Mucosa of descending colon (tissue), 3 donors: ENCODE data around the gene ZBTB46. TPM values are rescaled to one million over a fixed set of nuclear protein-coding genes. Genes with fewer than 3 reads are reported as not detected.

ENCODE experiments used
- ATAC-seq: fragments of 200-7000 bp; cut with Tn5 transposase; one replicate; pipeline ENCODE4 v1.9.1; 2020; ENCODE audit warnings: mild to moderate bottlenecking, moderate library complexity
- DNase-seq, 3 donors: peaks; one replicate each; pipeline ENCODE4 v3.0.0-alpha.2; 2020
- H3K36me3 ChIP-seq: fragments of 200-600 bp; one replicate; pipeline ENCODE4 v1.8.0; 2021; ENCODE audit warnings: low read depth, mild to moderate bottlenecking
- H3K4me1 ChIP-seq: fragments of 200-600 bp; one replicate; pipeline ENCODE4 v1.8.0; 2021; ENCODE audit warnings: low read depth, mild to moderate bottlenecking
- H3K4me3 ChIP-seq: fragments of 200-600 bp; one replicate; pipeline ENCODE4 v1.8.0; 2021; ENCODE audit warnings: mild to moderate bottlenecking
- H3K9me3 ChIP-seq: fragments of 200-600 bp; one replicate; pipeline ENCODE4 v1.8.0; 2021; ENCODE audit warnings: mild to moderate bottlenecking
- intact Hi-C, 2 donors: fragments of 100-400 bp; cut with DNase I in 1 of 2; cut with micrococcal nuclease in 1 of 2; formaldehyde crosslinking; loops; one replicate each; pipeline versions ENCODE4 v1.11.0 to v1.11.1; 2022; cut with DNase I, micrococcal nuclease
- total RNA-seq, 3 donors: library from RNA; stranded (reverse); fragmentation: NEBNext Ultra II Directional in 2 of 3; extraction: Animal tissue kit (Norgen Biotek cat#: 25700) in 2 of 3; gene quantifications; one replicate each; pipeline versions ENCODE4 v1.2.1 to v1.2.4, GENCODE V29; 2021 to 2023
- TF ChIP-seq, protein P1 (sequence below): fragments of 200-600 bp; IDR thresholded peaks from one replicate; pipeline ENCODE4 v1.8.0; 2022; ENCODE audit warnings: antibody characterized with exemption, mild to moderate bottlenecking
- donor health status: DM: no; HTN: no; CAD: no; lungs with moderate emphysema.
- donor health status: DM: no; HTN: no; CAD: no.
- donor health status: DM: no; HTN: yes; CAD: no.

Gene ZBTB46
- total RNA-seq, 3 donors from 2014 or later, result 3.1 to 5.7 (median 3.3) TPM

DNA sequence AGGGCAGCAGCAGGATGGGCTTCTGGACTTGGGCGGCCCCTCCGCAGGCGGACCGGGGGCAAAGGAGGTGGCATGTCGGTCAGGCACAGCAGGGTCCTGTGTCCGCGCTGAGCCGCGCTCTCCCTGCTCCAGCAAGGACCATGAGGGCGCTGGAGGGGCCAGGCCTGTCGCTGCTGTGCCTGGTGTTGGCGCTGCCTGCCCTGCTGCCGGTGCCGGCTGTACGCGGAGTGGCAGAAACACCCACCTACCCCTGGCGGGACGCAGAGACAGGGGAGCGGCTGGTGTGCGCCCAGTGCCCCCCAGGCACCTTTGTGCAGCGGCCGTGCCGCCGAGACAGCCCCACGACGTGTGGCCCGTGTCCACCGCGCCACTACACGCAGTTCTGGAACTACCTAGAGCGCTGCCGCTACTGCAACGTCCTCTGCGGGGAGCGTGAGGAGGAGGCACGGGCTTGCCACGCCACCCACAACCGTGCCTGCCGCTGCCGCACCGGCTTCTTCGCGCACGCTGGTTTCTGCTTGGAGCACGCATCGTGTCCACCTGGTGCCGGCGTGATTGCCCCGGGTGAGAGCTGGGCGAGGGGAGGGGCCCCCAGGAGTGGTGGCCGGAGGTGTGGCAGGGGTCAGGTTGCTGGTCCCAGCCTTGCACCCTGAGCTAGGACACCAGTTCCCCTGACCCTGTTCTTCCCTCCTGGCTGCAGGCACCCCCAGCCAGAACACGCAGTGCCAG lies 134.3 kb downstream of the ZBTB46 start, which contains the start of gene TNFRSF6B:
Gene TNFRSF6B, plus strand, starts transcription at position 25 of the 729 bp plus-strand sequence. Its CDS starts 116 bp downstream, at position 141.
- Histone ChIP-seq H3K9me3 (no peaks in the 10 kb centered on the region), H3K4me1 (peaks cover 41% of the 10 kb centered on the region), H3K4me3 (no peak within 1 kb of the TSS), H3K36me3 (no peaks in the 10 kb centered on the region)
- DNase-seq (peak in 2 of 3 donors; percentile 39 to 65), ATAC-seq (peak; percentile 26)
- TF ChIP-seq, protein P1, sequence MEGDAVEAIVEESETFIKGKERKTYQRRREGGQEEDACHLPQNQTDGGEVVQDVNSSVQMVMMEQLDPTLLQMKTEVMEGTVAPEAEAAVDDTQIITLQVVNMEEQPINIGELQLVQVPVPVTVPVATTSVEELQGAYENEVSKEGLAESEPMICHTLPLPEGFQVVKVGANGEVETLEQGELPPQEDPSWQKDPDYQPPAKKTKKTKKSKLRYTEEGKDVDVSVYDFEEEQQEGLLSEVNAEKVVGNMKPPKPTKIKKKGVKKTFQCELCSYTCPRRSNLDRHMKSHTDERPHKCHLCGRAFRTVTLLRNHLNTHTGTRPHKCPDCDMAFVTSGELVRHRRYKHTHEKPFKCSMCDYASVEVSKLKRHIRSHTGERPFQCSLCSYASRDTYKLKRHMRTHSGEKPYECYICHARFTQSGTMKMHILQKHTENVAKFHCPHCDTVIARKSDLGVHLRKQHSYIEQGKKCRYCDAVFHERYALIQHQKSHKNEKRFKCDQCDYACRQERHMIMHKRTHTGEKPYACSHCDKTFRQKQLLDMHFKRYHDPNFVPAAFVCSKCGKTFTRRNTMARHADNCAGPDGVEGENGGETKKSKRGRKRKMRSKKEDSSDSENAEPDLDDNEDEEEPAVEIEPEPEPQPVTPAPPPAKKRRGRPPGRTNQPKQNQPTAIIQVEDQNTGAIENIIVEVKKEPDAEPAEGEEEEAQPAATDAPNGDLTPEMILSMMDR, result no peak
- intact Hi-C loops, result no loop called here

DNA sequence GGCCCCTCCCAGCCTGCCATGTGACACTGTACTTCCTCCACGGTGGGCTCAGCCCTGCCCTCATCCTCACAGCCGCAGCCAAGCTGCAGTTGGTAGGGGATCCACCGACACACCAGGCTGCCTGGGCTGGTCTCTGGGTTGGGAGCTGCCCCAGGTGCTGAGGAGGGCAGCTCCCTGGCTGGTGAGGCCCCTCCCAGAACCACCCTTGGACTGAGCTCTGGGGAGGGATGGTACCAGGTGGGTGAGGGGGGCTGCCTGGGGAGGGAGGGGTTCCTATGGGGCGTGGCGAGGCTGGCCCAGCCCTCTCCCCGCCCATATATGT lies 134.8 kb downstream of the ZBTB46 start:
- TF ChIP-seq, protein P1, result no peak
- ATAC-seq (peak; percentile 65), DNase-seq (peak; percentile 57 to 87 (median 74))
- Histone ChIP-seq H3K4me3 (no peak overlapping the region), H3K36me3 (no peaks in the 10 kb centered on the region), H3K4me1 (peaks cover 46% of the 10 kb centered on the region), H3K9me3 (no peaks in the 10 kb centered on the region)
- intact Hi-C loops, result no loop called here

DNA sequence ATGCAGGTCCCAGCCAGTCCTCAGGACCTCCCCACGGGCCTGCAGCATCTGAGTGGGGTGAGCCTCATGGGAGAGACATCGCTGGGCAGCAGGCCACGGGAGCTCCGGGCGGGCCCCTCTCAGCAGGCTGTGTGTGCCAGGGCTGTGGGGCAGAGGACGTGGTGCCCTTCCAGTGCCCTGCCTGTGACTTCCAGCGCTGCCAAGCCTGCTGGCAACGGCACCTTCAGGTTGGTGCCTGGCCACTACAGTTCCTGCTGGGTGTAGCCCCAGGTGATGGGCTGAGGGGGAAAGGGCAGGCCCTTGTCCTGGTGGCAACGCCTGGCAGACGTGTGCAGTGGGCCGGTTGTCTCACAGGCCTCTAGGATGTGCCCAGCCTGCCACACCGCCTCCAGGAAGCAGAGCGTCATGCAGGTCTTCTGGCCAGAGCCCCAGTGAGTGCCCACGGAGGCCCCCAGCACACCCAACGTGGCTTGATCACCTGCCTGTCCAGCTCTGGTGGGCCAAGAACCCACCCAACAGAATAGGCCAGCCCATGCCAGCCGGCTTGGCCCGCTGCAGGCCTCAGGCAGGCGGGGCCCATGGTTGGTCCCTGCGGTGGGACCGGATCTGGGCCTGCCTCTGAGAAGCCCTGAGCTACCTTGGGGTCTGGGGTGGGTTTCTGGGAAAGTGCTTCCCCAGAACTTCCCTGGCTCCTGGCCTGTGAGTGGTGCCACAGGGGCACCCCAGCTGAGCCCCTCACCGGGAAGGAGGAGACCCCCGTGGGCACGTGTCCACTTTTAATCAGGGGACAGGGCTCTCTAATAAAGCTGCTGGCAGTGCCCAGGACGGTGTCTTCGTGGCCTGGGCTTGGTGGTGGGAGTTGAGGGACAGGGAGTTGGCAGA lies 135.4 kb downstream of the ZBTB46 start:
- intact Hi-C loops, result no loop called here
- peak in 1 of 3 donors; percentile 67 for DNase-seq
- ATAC-seq, result peak; percentile 24
- TF ChIP-seq, protein P1, result no peak
- Histone ChIP-seq H3K9me3 (no peaks in the 10 kb centered on the region), H3K36me3 (no peaks in the 10 kb centered on the region), H3K4me1 (peaks cover 52% of the 10 kb centered on the region), H3K4me3 (no peak overlapping the region)

DNA sequence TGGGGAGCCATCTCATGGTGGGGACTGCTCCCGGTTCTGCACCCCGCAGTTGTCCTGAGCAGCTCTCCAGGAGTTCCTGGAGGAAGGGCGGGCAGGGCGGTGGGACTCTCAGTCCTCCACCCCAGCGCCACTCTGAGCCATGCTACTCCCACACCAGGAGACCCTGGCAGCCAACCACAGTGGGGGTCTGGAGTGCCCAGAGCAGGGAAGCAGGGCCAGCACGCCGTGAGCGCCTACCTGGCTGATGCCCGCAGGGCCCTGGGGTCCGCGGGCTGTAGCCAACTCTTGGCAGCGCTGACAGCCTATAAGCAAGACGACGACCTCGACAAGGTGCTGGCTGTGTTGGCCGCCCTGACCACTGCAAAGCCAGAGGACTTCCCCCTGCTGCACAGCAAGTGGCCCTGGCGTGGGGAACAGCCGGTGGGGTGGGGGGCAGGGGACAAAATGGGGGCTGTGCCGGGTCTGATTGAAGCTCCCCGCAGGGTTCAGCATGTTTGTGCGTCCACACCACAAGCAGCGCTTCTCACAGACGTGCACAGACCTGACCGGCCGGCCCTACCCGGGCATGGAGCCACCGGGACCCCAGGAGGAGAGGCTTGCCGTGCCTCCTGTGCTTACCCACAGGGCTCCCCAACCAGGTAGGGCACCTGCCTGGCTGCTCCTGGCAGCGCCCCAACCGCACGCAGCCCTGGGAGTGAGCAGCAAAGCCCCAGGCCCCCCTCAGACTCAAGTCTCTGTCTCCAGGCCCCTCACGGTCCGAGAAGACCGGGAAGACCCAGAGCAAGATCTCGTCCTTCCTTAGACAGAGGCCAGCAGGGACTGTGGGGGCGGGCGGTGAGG lies 136.3 kb downstream of the ZBTB46 start:
- ATAC-seq (no peak), DNase-seq (peak in 1 of 3 donors; percentile 51)

More for the DNA sequence above, 136.3 kb downstream of the ZBTB46 start:
- Histone ChIP-seq H3K36me3 (no peaks in the 10 kb centered on the region), H3K4me1 (peaks cover 61% of the 10 kb centered on the region), H3K4me3 (no peak overlapping the region), H3K9me3 (no peaks in the 10 kb centered on the region)
- intact Hi-C loops, result no loop called here
- TF ChIP-seq, protein P1, result no peak
